Measurements from ENCODE around the gene STPG4.
"Not testable (repeated sequence)": the region's sequence is repeated elsewhere in the genome, so short reads cannot be mapped to it uniquely, and the experiment has no call there.

DNA sequence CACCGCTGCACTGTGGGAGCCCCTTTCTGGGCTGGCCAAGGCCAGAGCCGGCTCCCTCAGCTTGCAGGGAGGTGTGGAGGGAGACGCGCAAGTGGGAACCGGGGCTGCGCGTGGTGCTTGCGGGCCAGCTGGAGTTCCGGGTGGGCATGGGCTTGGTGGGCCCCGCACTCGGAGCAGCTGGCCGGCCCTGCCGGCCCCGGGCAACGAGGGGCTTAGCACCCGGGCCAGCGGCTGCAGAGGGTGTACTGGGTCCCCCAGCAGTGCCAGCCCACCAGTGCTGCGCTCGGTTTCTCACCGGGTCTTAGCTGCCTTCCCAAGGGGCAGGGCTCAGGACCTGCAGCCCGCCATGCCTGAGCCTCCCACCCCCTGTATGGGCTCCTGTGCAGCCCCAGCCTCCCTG, 47.9 kb downstream of the STPG4 start:
- TF ChIP-seq, protein P1, sequence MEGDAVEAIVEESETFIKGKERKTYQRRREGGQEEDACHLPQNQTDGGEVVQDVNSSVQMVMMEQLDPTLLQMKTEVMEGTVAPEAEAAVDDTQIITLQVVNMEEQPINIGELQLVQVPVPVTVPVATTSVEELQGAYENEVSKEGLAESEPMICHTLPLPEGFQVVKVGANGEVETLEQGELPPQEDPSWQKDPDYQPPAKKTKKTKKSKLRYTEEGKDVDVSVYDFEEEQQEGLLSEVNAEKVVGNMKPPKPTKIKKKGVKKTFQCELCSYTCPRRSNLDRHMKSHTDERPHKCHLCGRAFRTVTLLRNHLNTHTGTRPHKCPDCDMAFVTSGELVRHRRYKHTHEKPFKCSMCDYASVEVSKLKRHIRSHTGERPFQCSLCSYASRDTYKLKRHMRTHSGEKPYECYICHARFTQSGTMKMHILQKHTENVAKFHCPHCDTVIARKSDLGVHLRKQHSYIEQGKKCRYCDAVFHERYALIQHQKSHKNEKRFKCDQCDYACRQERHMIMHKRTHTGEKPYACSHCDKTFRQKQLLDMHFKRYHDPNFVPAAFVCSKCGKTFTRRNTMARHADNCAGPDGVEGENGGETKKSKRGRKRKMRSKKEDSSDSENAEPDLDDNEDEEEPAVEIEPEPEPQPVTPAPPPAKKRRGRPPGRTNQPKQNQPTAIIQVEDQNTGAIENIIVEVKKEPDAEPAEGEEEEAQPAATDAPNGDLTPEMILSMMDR (IDR thresholded peaks at IDR 0.05) = not testable (repeated sequence)
- TF ChIP-seq POLR2A (IDR thresholded peaks at IDR 0.05) = not testable (repeated sequence)
